Left ventricle myocardium inferior (tissue), 1 donor: ENCODE results near the gene ATAD3A. TPM values are rescaled to one million over a fixed set of nuclear protein-coding genes. Genes with fewer than 3 reads are reported as not detected.

Experiments used
- DNase-seq: peaks from one replicate; pipeline ENCODE4 v3.0.0-alpha.2; 2020
- H3K27ac ChIP-seq: fragments of 200-600 bp; replicated peaks from 2 replicates; pipeline ENCODE4 v1.8.0; 2021
- H3K27me3 ChIP-seq: fragments of 200-600 bp; 2 replicates; pipeline ENCODE4 v1.8.0; 2021; ENCODE audit warnings: low read depth
- H3K36me3 ChIP-seq: fragments of 200-600 bp; 2 replicates; pipeline ENCODE4 v1.8.0; 2021
- H3K4me1 ChIP-seq: fragments of 200-600 bp; 2 replicates; pipeline ENCODE4 v1.8.0; 2021
- H3K4me3 ChIP-seq: fragments of 200-600 bp; 2 replicates; pipeline ENCODE4 v1.8.0; 2021; ENCODE audit warnings: mild to moderate bottlenecking, moderate library complexity
- H3K9me3 ChIP-seq: fragments of 200-600 bp; replicated peaks from 2 replicates; pipeline ENCODE4 v1.8.0; 2021
- CTCF ChIP-seq: fragments of 200-600 bp; IDR thresholded peaks from 2 replicates; pipeline ENCODE4 v1.8.0; 2021; ENCODE audit warnings: antibody characterized with exemption, mild to moderate bottlenecking, borderline replicate concordance
- intact Hi-C: fragments of 100-400 bp; cut with micrococcal nuclease; formaldehyde crosslinking; loops from one replicate; pipeline ENCODE4 v1.11.0; 2022
- total RNA-seq: library from RNA; stranded (reverse); fragmentation: NEBNext Ultra II Directional; extraction: Animal tissue kit (Norgen Biotek cat#: 25700); gene quantifications from one replicate; pipeline ENCODE4 v1.2.1, GENCODE V29; 2021
- donor health status: DM: no; HTN: yes; CAD: no; lungs with severe emphysema.

The ATAD3A gene
- total RNA-seq, 1 donor from 2014 or later, result 19.4 TPM

DNA sequence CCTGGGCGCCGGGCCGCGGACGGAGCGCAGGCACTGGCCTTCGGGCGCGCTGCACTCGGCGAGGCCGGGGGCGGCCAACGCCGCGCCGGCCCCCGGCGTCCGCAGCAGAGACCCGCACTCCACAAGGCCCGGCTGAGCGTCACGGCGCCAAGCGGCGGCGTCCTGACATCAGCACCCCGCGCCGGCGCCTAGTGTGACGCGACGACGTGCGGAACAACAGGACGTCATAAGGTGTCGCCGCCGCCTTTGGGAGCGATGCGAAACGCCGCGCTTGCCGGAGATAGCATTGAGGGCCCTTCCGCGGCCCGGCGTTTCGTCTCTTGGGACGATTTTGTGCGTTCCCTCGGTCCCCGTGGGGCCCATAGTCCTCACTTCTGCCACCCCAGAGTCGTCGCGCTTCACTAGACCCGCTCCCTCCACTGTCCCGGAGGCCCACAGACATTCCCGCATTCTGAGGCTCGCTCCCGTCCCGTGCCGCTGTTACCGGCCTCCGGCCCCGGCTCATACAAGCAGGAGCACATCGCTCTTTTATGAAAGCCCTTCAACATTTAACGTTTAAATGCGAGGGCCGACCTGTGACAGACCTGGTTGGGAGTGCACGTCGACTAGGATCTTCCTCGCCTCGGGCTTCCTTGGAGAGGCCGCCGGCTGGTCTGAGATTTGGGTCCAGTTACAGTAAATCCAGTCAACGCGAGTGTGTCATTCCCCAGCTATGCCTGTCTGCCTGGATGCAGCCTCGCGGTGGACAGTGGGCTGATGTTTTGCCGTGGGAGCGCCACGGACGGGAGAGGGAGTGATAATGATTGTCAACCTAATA lies 63.0 kb downstream of the ATAD3A start, which contains the start of gene SSU72:
SSU72 (minus strand) TSS at position 143 of the 817 bp plus-strand sequence. CDS start 306 bp downstream, outside the sequence.
- Histone ChIP-seq H3K27me3 (peaks cover 4% of the 10 kb centered on the region), H3K4me1 (peaks cover 58% of the 10 kb centered on the region), H3K4me3 (peak within 1 kb of the TSS; percentile 99), H3K27ac (peak within 1 kb of the TSS; percentile 99), H3K9me3 (no peaks in the 10 kb centered on the region), H3K36me3 (peaks cover 11% of the 10 kb centered on the region)
- DNase-seq, result peak; percentile 94
- TF ChIP-seq CTCF, result no peak
- intact Hi-C loops, result no loop called here

GRCh38 chr1:1577367-1578011 lies 65.5 kb downstream of the ATAD3A start:
- H3K4me3 ChIP-seq, result no peak overlapping the region
- no peak overlapping the region for H3K27ac ChIP-seq
- H3K36me3 ChIP-seq, result no peaks in the 10 kb centered on the region
- H3K9me3 ChIP-seq, result no peaks in the 10 kb centered on the region
- DNase-seq, result no peak
- TF ChIP-seq CTCF, result no peak
- H3K4me1 ChIP-seq, result peaks cover 34% of the 10 kb centered on the region
- intact Hi-C loops, result no loop called here
- H3K27me3 ChIP-seq, result peaks cover 24% of the 10 kb centered on the region

- Histone ChIP-seq H3K27me3 (peaks cover 34% of the 10 kb centered on the region), H3K4me3 (no peak overlapping the region), H3K36me3 (no peaks in the 10 kb centered on the region), H3K9me3 (no peaks in the 10 kb centered on the region), H3K27ac (no peak overlapping the region), H3K4me1 (peaks cover 24% of the 10 kb centered on the region)
- DNase-seq, result no peak
- intact Hi-C loops, result no loop called here
- TF ChIP-seq CTCF, result no peak
Measured at GRCh38 chr1:1578371-1578940, 66.5 kb downstream of the ATAD3A start.

DNA sequence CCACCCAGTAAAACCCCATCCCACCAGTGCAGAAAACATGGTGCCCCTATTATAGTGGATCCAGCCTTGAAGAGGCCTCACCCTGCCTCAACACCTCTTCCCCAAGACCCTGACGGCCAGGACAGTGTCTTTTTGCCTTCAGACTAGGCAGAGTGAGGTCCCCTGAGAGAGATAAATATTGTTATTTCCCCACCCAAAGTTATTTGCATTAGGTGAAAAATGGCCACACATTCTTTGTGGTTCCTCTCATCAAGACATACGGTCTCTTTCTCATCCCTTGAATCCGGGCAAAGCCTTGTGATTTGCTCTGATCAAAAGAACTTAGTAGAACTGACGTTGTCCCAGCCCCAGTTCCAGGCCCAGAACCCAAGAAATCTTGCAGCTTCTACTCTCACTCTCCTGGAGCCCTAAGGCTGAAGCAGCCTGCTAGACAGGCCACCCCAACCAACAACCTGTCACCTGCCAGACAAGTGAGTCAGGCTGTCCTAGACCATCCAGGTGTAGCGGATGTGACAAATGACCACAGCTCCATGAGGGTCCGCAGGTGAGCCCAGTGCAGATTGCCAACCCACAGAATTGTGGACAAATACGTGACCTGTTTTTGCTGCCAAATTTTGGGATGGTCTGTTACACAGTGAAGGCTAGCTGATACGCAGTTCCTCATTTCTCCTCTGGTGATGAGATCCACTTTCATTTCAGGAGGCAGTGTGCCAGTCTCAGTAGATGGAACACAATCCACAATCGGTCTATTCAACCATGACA lies 70.8 kb downstream of the ATAD3A start:
- Histone ChIP-seq H3K9me3 (no peaks in the 10 kb centered on the region), H3K27me3 (peaks cover 55% of the 10 kb centered on the region), H3K4me3 (no peak overlapping the region), H3K27ac (no peak overlapping the region), H3K36me3 (no peaks in the 10 kb centered on the region), H3K4me1 (no peaks in the 10 kb centered on the region)
- intact Hi-C loops, result no loop called here
- DNase-seq, result no peak
- no peak for TF ChIP-seq CTCF

GRCh38 chr1:1583347-1584010 lies 71.5 kb downstream of the ATAD3A start:
- no peak overlapping the region for H3K4me3 ChIP-seq
- DNase-seq, result no peak
- TF ChIP-seq CTCF, result no peak
- peaks cover 58% of the 10 kb centered on the region for H3K27me3 ChIP-seq
- intact Hi-C loops, result no loop called here
- H3K27ac ChIP-seq, result no peak overlapping the region
- no peaks in the 10 kb centered on the region for H3K36me3 ChIP-seq
- no peaks in the 10 kb centered on the region for H3K4me1 ChIP-seq
- no peaks in the 10 kb centered on the region for H3K9me3 ChIP-seq
